H1 (cell line): ENCODE results near the gene PRKCH.

Experiments
- BRCA1 ChIP-seq: IDR thresholded peaks from 2 replicates; pipeline ENCODE4 v1.6.1; 2012; ENCODE audit warnings: low read depth, low read length, improper control_type of control experiment
- EZH2 ChIP-seq: fragments of 200-600 bp; sonication (generic); IDR thresholded peaks from 2 replicates; pipeline ENCODE4 v1.7.1; 2012; ENCODE audit warnings: low read depth, mild to moderate bottlenecking, moderate library complexity, low read length, inconsistent platforms; ENCODE audit not compliant: severe bottlenecking
- KDM5A ChIP-seq: fragments of 200-600 bp; IDR thresholded peaks from 2 replicates; pipeline ENCODE4 v1.7.1; 2012; ENCODE audit warnings: mild to moderate bottlenecking, low read length, inconsistent platforms, mixed read lengths
- NANOG ChIP-seq: IDR thresholded peaks from 2 replicates; pipeline ENCODE4 v1.6.1; 2011; ENCODE audit warnings: low read length, low read depth, mild to moderate bottlenecking, inconsistent platforms; ENCODE audit not compliant: insufficient read depth, poor library complexity, severe bottlenecking
- POLR2A ChIP-seq, 2 experiments: IDR thresholded peaks; 1 replicate in 1 of 2; 2 replicates in 1 of 2; pipeline ENCODE4 v1.6.1; 2011; ENCODE audit warnings: low read depth in 2 of 2, low read length in 2 of 2, mild to moderate bottlenecking in 2 of 2; ENCODE audit errors: control extremely low read depth in 1 of 2
- POLR2AphosphoS5 ChIP-seq: IDR thresholded peaks from 2 replicates; pipeline ENCODE4 v1.6.1; 2011; ENCODE audit warnings: low read depth, low read length
- SIN3A ChIP-seq, 2 experiments: IDR thresholded peaks in 1 of 2; conservative IDR thresholded peaks in 1 of 2; 2 replicates each; pipeline ENCODE4 v1.6.1; 2011 to 2012; ENCODE audit warnings: low read length in 2 of 2, improper control_type of control experiment in 1 of 2, low read depth in 1 of 2, mild to moderate bottlenecking in 1 of 2
- SIX5 ChIP-seq: IDR thresholded peaks from 2 replicates; pipeline ENCODE4 v1.6.1; 2011; ENCODE audit warnings: mild to moderate bottlenecking, low read depth, low read length
- TEAD4 ChIP-seq: IDR thresholded peaks from 2 replicates; pipeline ENCODE4 v1.6.1; 2012; ENCODE audit warnings: low read depth, low read length, inconsistent platforms, mixed read lengths
- TF ChIP-seq, protein P1 (sequence below): IDR thresholded peaks from 2 replicates; pipeline ENCODE4 v1.6.1; 2011; ENCODE audit warnings: low read depth, mild to moderate bottlenecking, low read length; ENCODE audit not compliant: insufficient read depth
- TF ChIP-seq, protein P2 (sequence below), 3 experiments: IDR thresholded peaks; 1 replicate in 2 of 3; 2 replicates in 1 of 3; pipeline versions ENCODE4 v1.5.1 to v1.6.1; 2011; ENCODE audit warnings: low read length in 3 of 3, mild to moderate bottlenecking in 3 of 3, inconsistent platforms in 2 of 3, low read depth in 1 of 3, moderate library complexity in 1 of 3; ENCODE audit not compliant: insufficient read depth in 1 of 3; ENCODE audit errors: control extremely low read depth in 1 of 3
- TF ChIP-seq, protein P3 (sequence below): IDR thresholded peaks from 2 replicates; pipeline ENCODE4 v1.6.1; 2012; ENCODE audit warnings: inconsistent platforms

DNA sequence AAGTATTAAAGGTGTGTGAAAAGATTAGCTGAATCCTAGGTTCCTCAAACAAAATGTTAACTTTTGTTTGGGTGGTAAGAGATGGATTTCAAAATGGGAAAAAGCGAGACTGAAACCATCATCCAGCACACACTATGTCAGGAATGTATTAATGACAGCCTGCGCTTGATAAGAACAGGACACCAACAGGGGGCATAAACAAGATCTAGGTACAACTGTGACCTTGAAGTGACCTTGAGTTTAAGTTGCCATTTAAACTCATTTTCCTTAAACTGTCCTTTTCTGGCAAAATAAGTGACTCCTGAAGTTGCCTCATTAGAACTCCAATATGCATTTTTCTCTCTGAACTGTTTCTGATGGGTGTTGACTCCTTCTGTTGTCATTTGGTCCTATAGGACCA is 17.1 kb downstream of the PRKCH start:
- TF ChIP-seq, protein P1, sequence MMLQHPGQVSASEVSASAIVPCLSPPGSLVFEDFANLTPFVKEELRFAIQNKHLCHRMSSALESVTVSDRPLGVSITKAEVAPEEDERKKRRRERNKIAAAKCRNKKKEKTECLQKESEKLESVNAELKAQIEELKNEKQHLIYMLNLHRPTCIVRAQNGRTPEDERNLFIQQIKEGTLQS = no peak
- TF ChIP-seq SIN3A (conservative IDR thresholded peaks at IDR 0.05 in 1 of 2, IDR thresholded peaks at IDR 0.05 in 1 of 2; ENCODE audit: low read depth in 1 of 2, low read length in 2 of 2) (no peak), NANOG (no peak), POLR2AphosphoS5 (no peak), EZH2 (no peak), KDM5A (no peak), POLR2A (IDR thresholded peaks at IDR 0.05; ENCODE audit: control extremely low read depth in 1 of 2, low read depth in 2 of 2, low read length in 2 of 2) (no peak), BRCA1 (no peak), TEAD4 (no peak), SIX5 (no peak)
- TF ChIP-seq, protein P2, sequence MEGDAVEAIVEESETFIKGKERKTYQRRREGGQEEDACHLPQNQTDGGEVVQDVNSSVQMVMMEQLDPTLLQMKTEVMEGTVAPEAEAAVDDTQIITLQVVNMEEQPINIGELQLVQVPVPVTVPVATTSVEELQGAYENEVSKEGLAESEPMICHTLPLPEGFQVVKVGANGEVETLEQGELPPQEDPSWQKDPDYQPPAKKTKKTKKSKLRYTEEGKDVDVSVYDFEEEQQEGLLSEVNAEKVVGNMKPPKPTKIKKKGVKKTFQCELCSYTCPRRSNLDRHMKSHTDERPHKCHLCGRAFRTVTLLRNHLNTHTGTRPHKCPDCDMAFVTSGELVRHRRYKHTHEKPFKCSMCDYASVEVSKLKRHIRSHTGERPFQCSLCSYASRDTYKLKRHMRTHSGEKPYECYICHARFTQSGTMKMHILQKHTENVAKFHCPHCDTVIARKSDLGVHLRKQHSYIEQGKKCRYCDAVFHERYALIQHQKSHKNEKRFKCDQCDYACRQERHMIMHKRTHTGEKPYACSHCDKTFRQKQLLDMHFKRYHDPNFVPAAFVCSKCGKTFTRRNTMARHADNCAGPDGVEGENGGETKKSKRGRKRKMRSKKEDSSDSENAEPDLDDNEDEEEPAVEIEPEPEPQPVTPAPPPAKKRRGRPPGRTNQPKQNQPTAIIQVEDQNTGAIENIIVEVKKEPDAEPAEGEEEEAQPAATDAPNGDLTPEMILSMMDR (IDR thresholded peaks at IDR 0.05; ENCODE audit: control extremely low read depth in 1 of 3, insufficient read depth in 1 of 3, low read depth in 1 of 3, low read length in 3 of 3) = no peak
- TF ChIP-seq, protein P3, sequence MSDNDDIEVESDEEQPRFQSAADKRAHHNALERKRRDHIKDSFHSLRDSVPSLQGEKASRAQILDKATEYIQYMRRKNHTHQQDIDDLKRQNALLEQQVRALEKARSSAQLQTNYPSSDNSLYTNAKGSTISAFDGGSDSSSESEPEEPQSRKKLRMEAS = no peak
